ENCODE results near the gene CD83.

- TF ChIP-seq CTCF (IDR thresholded peaks at IDR 0.05; ENCODE audit: low read depth, low read length, missing input control) (no peak), REST (IDR thresholded peaks at IDR 0.05) (no peak), MAX (IDR thresholded peaks at IDR 0.05) (no peak), ATF3 (IDR thresholded peaks at IDR 0.05) (no peak), JUND (IDR thresholded peaks at IDR 0.05) (no peak), RAD21 (IDR thresholded peaks at IDR 0.05) (no peak), TAF1 (conservative IDR thresholded peaks at IDR 0.05) (no peak), HNF4A (conservative IDR thresholded peaks at IDR 0.05) (no peak), ZBTB33 (IDR thresholded peaks at IDR 0.05) (no peak)
Measured at GRCh38 chr6:14174226-14174625, 56.7 kb downstream of the CD83 start.

Measured in liver (tissue), 3 donors.